Measurements from ENCODE around the gene PNPLA7. TPM values are rescaled to one million over a fixed set of nuclear protein-coding genes. Genes with fewer than 3 reads are reported as not detected.

The PNPLA7 gene
- total RNA-seq, 4 donors from 2014 or later, result 0.61 to 3.4 (median 0.91) TPM

DNA sequence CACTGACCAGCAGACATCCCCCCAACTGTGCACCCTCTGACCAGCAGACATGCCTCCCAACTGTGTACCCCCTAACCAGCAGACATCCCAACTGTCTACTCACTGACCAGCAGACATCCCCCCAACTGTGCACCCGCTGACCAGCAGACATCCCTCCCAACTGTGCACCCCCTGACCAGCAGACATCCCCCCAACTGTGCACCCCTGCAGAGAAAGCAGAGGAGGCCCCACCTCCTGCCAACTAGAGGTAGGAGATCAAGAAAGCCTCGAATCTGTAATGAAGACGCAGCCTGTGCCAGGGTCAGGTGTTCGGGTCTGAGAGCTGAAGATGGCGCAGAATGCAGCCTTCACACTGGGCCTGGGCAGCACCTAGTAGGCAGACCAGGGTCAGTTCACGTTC, 61.3 kb downstream of the PNPLA7 start:
- H3K4me3 ChIP-seq, result no peak overlapping the region
- WGBS, 2 donors, result 88 to 100% methylated on average over 1 to 3 of the region's 6 CpGs
- no peaks in the 10 kb centered on the region for H3K9me3 ChIP-seq
- no peak overlapping the region for H3K27ac ChIP-seq
- DNase-seq, result no peak
- H3K4me1 ChIP-seq, result no peaks in the 10 kb centered on the region
- intact Hi-C loops (cut with DNase I), result no loop called here
- H3K36me3 ChIP-seq, result no peaks in the 10 kb centered on the region
- TF ChIP-seq POLR2A (IDR thresholded peaks at IDR 0.05), result no peak
- TF ChIP-seq, protein P1, sequence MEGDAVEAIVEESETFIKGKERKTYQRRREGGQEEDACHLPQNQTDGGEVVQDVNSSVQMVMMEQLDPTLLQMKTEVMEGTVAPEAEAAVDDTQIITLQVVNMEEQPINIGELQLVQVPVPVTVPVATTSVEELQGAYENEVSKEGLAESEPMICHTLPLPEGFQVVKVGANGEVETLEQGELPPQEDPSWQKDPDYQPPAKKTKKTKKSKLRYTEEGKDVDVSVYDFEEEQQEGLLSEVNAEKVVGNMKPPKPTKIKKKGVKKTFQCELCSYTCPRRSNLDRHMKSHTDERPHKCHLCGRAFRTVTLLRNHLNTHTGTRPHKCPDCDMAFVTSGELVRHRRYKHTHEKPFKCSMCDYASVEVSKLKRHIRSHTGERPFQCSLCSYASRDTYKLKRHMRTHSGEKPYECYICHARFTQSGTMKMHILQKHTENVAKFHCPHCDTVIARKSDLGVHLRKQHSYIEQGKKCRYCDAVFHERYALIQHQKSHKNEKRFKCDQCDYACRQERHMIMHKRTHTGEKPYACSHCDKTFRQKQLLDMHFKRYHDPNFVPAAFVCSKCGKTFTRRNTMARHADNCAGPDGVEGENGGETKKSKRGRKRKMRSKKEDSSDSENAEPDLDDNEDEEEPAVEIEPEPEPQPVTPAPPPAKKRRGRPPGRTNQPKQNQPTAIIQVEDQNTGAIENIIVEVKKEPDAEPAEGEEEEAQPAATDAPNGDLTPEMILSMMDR (IDR thresholded peaks at IDR 0.05), result no peak
- no peaks in the 10 kb centered on the region for H3K27me3 ChIP-seq

DNA sequence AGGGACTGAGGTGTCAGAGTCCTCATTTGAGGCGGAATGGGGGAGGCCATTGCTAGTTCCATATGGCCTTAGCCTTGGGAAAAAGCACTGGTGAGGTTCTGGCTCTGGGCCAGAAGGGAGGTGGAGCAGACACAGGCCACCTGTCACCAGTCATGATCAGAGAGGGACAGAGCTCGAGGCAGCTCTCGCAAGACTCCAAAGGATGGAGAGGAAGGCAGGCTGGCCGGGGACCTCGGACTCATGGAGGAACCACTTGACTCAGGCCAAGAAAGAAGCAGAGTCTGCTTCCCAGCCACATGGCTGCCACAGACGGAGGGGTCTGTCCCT, 61.9 kb downstream of the PNPLA7 start:
- H3K27ac ChIP-seq, result no peak overlapping the region
- no peak overlapping the region for H3K4me3 ChIP-seq
- TF ChIP-seq, protein P1 (IDR thresholded peaks at IDR 0.05), result no peak
- no peak for TF ChIP-seq POLR2A (IDR thresholded peaks at IDR 0.05)
- no peaks in the 10 kb centered on the region for H3K27me3 ChIP-seq
- WGBS, 2 donors, result 60 to 100% methylated on average over 1 to 2 of the region's 6 CpGs
- intact Hi-C loops (cut with DNase I), result no loop called here
- no peak for DNase-seq
- H3K9me3 ChIP-seq, result no peaks in the 10 kb centered on the region
- H3K36me3 ChIP-seq, result no peaks in the 10 kb centered on the region
- H3K4me1 ChIP-seq, result no peaks in the 10 kb centered on the region

DNA sequence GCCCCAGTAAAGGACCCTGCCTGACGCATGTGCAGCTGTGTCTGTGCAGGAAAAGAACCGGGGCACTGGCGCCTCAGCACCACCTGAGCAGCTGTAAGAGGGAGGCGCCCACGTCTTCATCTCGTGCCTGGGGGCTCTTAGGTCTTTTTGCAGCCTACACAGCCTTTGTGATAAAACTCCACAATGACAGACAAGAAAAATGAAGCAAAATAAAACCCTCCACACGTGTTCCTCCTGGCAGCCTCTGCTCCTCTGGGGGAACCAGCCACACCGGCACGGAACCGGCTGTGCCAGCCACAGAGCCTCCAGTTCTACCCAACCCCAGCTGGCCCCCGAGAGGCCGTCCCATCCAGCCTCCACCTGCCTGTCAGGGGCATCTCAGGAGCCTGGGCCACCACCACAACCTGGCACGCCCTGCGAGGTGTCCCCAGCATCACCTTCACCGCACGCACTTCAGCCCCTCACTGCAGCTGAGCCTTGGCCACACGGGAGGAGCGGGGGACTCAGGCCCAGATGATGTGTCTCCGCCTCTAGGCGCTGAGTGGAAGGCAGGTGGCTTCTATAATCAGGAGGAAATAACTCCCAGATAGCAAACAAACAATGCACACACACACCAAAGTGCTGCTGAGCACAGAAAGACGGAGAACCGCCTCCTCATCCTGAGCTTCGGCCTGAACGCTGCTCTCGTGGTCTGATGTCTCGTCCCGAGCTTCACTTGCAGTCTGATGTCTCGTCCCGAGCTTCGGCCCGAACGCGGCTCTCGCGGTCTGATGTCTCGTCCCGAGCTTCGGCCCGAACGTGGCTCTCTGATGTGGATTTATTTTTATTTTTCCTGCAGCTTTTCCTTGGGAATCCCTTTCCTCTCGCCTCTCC, 62.5 kb downstream of the PNPLA7 start:
- WGBS, 2 donors, result 76 to 81% methylated on average over 29 to 36 of the region's 41 CpGs
- Histone ChIP-seq H3K4me3 (no peak overlapping the region), H3K36me3 (no peaks in the 10 kb centered on the region), H3K27ac (no peak overlapping the region), H3K4me1 (no peaks in the 10 kb centered on the region), H3K27me3 (no peaks in the 10 kb centered on the region), H3K9me3 (no peaks in the 10 kb centered on the region)
- no peak for TF ChIP-seq POLR2A (IDR thresholded peaks at IDR 0.05)
- TF ChIP-seq, protein P1 (IDR thresholded peaks at IDR 0.05), result no peak
- DNase-seq, result no peak
- intact Hi-C loops (cut with DNase I), result no loop called here

DNA sequence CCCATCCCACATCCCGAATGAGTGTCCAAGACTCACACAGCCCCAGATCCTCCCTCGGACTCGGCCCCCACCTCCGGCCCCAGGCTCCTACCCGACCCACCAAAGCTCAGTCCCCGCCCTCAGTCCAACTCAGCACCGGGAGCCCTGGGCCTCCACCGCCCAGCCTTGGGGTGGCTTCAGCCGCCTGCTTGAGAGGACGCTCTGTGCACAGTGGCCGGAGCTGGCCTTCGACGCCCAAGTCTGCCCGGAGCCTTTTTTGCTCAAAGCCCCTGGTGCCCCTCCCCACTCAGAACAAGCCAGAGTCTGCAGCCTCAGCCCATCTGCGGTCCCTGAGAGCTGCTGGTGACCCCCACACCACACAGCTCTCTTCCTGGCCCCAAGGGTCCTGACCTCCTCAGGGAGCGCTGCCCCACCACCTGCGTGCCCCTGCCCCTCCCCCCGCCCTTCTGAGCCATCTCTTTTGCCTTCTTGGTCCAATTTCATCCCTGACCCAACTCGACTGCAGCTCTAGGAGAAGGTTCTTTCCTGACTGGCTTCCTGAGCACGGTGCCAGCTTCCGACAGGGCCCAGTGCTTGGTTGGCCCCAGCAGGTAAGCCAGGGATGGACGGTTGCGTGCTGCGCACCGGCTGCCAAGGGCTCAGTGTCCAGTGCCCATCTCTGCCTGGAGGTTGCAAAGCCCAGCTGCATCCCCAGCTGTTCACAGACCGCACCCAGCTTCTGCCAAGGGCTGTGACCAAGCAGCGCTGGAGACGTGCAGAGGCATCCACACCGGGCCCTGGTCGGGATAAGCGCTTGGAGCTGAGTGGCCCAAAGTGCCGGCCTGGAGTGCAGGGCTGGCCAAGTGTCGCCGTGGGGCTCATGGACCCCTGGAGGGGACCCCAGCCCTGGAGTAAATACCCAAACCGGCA, 63.4 kb downstream of the PNPLA7 start:
- Histone ChIP-seq H3K27ac (no peak overlapping the region), H3K4me3 (no peak overlapping the region), H3K9me3 (no peaks in the 10 kb centered on the region), H3K36me3 (no peaks in the 10 kb centered on the region), H3K4me1 (peaks cover 3 to 9% (median 3%) of the 10 kb centered on the region in 3 donors), H3K27me3 (no peaks in the 10 kb centered on the region)
- WGBS, 2 donors, result 76 to 84% methylated on average over 9 to 14 of the region's 35 CpGs
- DNase-seq, result no peak
- TF ChIP-seq, protein P1 (IDR thresholded peaks at IDR 0.05), result no peak
- TF ChIP-seq POLR2A (IDR thresholded peaks at IDR 0.05), result no peak
- intact Hi-C loops (cut with DNase I), result no loop called here

DNA sequence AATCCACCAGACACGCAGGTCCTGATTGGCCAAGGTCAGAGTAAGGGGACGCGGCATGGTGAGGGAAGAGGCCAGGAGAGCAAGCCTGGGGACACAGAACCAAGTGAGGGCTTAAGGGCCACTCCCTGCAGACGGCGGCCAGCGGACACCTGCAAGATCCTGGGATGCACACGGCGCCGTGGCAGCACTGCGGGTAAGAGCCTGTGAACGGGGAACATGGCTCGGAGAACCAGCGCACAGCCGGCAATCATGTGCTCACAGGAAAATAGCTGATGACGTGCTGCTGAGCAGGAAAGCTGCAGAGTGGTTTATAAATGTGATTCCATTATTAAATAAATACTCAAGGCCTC, 64.1 kb downstream of the PNPLA7 start:
- no peak overlapping the region for H3K27ac ChIP-seq
- H3K9me3 ChIP-seq, result no peaks in the 10 kb centered on the region
- intact Hi-C loops (cut with DNase I), result no loop called here
- no peak overlapping the region for H3K4me3 ChIP-seq
- no peak for DNase-seq
- WGBS, 2 donors, result 86 to 94% methylated on average over 12 to 14 of the region's 15 CpGs
- TF ChIP-seq, protein P1 (IDR thresholded peaks at IDR 0.05), result no peak
- no peak for TF ChIP-seq POLR2A (IDR thresholded peaks at IDR 0.05)
- no peaks in the 10 kb centered on the region for H3K27me3 ChIP-seq
- H3K36me3 ChIP-seq, result no peaks in the 10 kb centered on the region
- H3K4me1 ChIP-seq, result peaks cover 3 to 11% (median 3%) of the 10 kb centered on the region in 3 donors
